GM12873 (cell line): ENCODE data around the gene ZDHHC9.

Source experiments
- CTCF ChIP-seq: IDR thresholded peaks from 2 replicates; pipeline ENCODE4 v1.5.1; 2012; ENCODE audit warnings: low read depth, mild to moderate bottlenecking, moderate library complexity, low read length, control low read depth; ENCODE audit not compliant: insufficient read depth; ENCODE audit errors: missing control alignments

ZDHHC9 gene

GRCh38 chrX:129843209-129843458 lies 552 bp downstream of the ZDHHC9 start:
- no peak for TF ChIP-seq CTCF

- TF ChIP-seq CTCF: no peak
Observed at GRCh38 chrX:129842510-129843208, 1.0 kb downstream of the ZDHHC9 start.

GRCh38 chrX:129840344-129840743 lies 3.3 kb downstream of the ZDHHC9 start:
- no peak for TF ChIP-seq CTCF

- TF ChIP-seq CTCF: no peak
Observed at GRCh38 chrX:129836827-129837226, 6.9 kb downstream of the ZDHHC9 start.

- TF ChIP-seq CTCF: no peak
Observed at GRCh38 chrX:129833153-129833990, 10.3 kb downstream of the ZDHHC9 start.

- TF ChIP-seq CTCF: no peak
Observed at GRCh38 chrX:129831091-129831885, 12.4 kb downstream of the ZDHHC9 start.

- no peak for TF ChIP-seq CTCF
Observed at GRCh38 chrX:129830494-129830893, 13.2 kb downstream of the ZDHHC9 start.
